Caco-2 (cell line): ENCODE results near the gene EHHADH. TPM values are rescaled to one million over a fixed set of nuclear protein-coding genes. Genes with fewer than 3 reads are reported as not detected.

Experiments
- BruUV-seq: library from RNA; stranded (reverse); fragments of 400-500 nt; replicated peaks from 2 replicates; lab custom pipeline; 2021; lab: Mats Ljungman, UMichigan
- CTCF ChIA-PET: fragments of 300-600 bp; sonication (Branson Sonifier 250); formaldehyde crosslinking; loops from one replicate; lab custom pipeline; 2022; ENCODE audit warnings: antibody characterized with exemption; lab: Charles Lee
- POLR2A ChIA-PET: fragments of 300-600 bp; sonication (Branson Sonifier 250); formaldehyde crosslinking; loops from one replicate; lab custom pipeline; 2022; ENCODE audit warnings: antibody characterized with exemption; lab: Charles Lee
- DNase-seq, 2 experiments: peaks; one replicate each; pipeline versions ENCODE4 v3.0.0 to v3.0.0-alpha.2; 2020 to 2022
- H3K27me3 ChIP-seq: replicated peaks from 2 replicates; pipeline ENCODE4 v1.6.0; 2011; ENCODE audit warnings: low read length; ENCODE audit not compliant: control insufficient read depth, insufficient read depth
- H3K36me3 ChIP-seq: 2 replicates; pipeline ENCODE4 v1.5.1; 2011; ENCODE audit warnings: low read length; ENCODE audit not compliant: control insufficient read depth, insufficient read depth
- H3K4me1 ChIP-seq: fragments of 250-450 bp; sonication (Bioruptor Pico); 2 replicates; pipeline ENCODE4 v1.5.1; 2020; ENCODE audit warnings: mild to moderate bottlenecking
- H3K4me3 ChIP-seq: 2 replicates; pipeline ENCODE4 v1.5.1; 2011; ENCODE audit warnings: low read depth, mild to moderate bottlenecking, control low read depth, low read length
- H3K9me3 ChIP-seq: fragments of 250-450 bp; sonication (Bioruptor Pico); 2 replicates; pipeline ENCODE4 v1.5.1; 2020; ENCODE audit warnings: mild to moderate bottlenecking, moderate library complexity
- H3K27ac Mint-ChIP-seq: one replicate; pipeline ENCODE4 v1.8.0; 2022; ENCODE audit warnings: mixed read lengths; ENCODE audit not compliant: unreplicated experiment
- H3K27me3 Mint-ChIP-seq: one replicate; pipeline ENCODE4 v1.8.0; 2022; ENCODE audit warnings: mixed read lengths; ENCODE audit not compliant: insufficient read depth, unreplicated experiment
- H3K36me3 Mint-ChIP-seq: one replicate; pipeline ENCODE4 v1.8.0; 2022; ENCODE audit warnings: mild to moderate bottlenecking, mixed read lengths; ENCODE audit not compliant: insufficient read depth, unreplicated experiment
- H3K4me1 Mint-ChIP-seq: one replicate; pipeline ENCODE4 v1.8.0; 2022; ENCODE audit warnings: low read depth, mixed read lengths; ENCODE audit not compliant: unreplicated experiment
- H3K4me3 Mint-ChIP-seq: one replicate; pipeline ENCODE4 v1.8.0; 2022; ENCODE audit warnings: mild to moderate bottlenecking, moderate library complexity, mixed read lengths; ENCODE audit not compliant: unreplicated experiment
- H3K9me3 Mint-ChIP-seq: one replicate; pipeline ENCODE4 v1.8.0; 2022; ENCODE audit warnings: mixed read lengths; ENCODE audit not compliant: unreplicated experiment
- intact Hi-C: fragments of 100-400 bp; cut with micrococcal nuclease; formaldehyde crosslinking; loops from one replicate; pipeline ENCODE4 v1.10.0; 2022; ENCODE audit not compliant: unreplicated experiment
- total RNA-seq: library from RNA; stranded (reverse); gene quantifications from 2 replicates; pipeline ENCODE4 v1.2.3, GENCODE V29; 2022
- TF ChIP-seq, protein P1 (sequence below), 2 experiments: fragments of 200-600 bp in 1 of 2; IDR thresholded peaks; 1 replicate in 1 of 2; 2 replicates in 1 of 2; pipeline versions ENCODE4 v1.5.1 to v1.8.0; 2011 to 2022; ENCODE audit warnings: antibody characterized with exemption in 1 of 2, control low read depth in 1 of 2, inconsistent platforms in 1 of 2, low read depth in 1 of 2, low read length in 1 of 2, mild to moderate bottlenecking in 1 of 2, moderate library complexity in 1 of 2; ENCODE audit not compliant: insufficient read depth in 1 of 2, severe bottlenecking in 1 of 2, unreplicated experiment in 1 of 2

EHHADH gene
- total RNA-seq, 1 experiment from 2014 or later = 24.9 TPM

DNA sequence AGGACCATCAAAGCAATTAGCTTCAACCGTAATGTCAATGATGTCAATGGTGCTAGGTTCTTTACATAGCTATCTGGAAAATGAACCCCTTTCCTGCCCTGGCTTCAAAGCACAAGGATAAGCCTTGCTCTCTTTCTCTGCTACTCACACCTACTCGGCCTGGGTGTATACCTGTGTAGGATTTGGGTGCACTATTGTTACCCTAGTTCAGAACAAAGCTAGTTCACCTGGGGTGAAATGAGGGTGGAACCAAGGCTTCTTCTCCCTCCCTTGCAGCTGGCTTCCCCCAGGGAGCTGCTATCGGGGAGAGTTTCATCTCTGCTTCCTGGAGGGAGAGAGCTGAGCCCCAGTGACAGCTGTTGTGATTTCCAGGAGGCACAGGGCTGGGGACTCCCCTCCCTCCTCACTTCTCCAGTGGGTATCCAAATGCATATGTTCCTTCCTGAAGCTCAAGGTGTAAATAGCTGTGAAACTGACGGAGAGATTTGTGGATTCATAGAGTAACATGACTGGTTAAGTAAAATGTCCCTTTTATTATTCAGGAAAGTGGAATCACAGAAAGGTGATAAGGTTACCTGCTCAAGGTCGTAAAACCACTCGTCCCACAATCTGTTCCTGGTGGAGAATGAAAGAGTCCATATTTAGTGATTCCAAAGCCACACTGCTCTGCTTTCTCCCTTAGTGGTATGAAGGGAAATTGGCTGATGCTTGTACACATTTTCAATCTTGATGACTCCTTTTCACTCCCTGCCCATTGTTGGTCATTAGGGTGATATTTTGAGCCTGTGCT lies 89.2 kb downstream of the EHHADH start:
- CTCF ChIA-PET = no interaction called here
- H3K4me3 Mint-ChIP-seq = no peak overlapping the region
- BruUV-seq = no TSS peak
- Histone ChIP-seq H3K4me1 (no peaks in the 10 kb centered on the region), H3K9me3 (no peaks in the 10 kb centered on the region), H3K36me3 (no peaks in the 10 kb centered on the region), H3K4me3 (no peak overlapping the region), H3K27me3 (no peaks in the 10 kb centered on the region)
- no peaks in the 10 kb centered on the region for H3K9me3 Mint-ChIP-seq
- H3K27ac Mint-ChIP-seq = no peak overlapping the region
- H3K27me3 Mint-ChIP-seq = no peaks in the 10 kb centered on the region
- intact Hi-C loops = no loop called here
- no peaks in the 10 kb centered on the region for H3K4me1 Mint-ChIP-seq
- H3K36me3 Mint-ChIP-seq = no peaks in the 10 kb centered on the region
- POLR2A ChIA-PET = no interaction called here
- no peak for DNase-seq
- TF ChIP-seq, protein P1, sequence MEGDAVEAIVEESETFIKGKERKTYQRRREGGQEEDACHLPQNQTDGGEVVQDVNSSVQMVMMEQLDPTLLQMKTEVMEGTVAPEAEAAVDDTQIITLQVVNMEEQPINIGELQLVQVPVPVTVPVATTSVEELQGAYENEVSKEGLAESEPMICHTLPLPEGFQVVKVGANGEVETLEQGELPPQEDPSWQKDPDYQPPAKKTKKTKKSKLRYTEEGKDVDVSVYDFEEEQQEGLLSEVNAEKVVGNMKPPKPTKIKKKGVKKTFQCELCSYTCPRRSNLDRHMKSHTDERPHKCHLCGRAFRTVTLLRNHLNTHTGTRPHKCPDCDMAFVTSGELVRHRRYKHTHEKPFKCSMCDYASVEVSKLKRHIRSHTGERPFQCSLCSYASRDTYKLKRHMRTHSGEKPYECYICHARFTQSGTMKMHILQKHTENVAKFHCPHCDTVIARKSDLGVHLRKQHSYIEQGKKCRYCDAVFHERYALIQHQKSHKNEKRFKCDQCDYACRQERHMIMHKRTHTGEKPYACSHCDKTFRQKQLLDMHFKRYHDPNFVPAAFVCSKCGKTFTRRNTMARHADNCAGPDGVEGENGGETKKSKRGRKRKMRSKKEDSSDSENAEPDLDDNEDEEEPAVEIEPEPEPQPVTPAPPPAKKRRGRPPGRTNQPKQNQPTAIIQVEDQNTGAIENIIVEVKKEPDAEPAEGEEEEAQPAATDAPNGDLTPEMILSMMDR (IDR thresholded peaks at IDR 0.05; ENCODE audit: insufficient read depth in 1 of 2, low read depth in 1 of 2, low read length in 1 of 2, severe bottlenecking in 1 of 2, unreplicated experiment in 1 of 2) = no peak

DNA sequence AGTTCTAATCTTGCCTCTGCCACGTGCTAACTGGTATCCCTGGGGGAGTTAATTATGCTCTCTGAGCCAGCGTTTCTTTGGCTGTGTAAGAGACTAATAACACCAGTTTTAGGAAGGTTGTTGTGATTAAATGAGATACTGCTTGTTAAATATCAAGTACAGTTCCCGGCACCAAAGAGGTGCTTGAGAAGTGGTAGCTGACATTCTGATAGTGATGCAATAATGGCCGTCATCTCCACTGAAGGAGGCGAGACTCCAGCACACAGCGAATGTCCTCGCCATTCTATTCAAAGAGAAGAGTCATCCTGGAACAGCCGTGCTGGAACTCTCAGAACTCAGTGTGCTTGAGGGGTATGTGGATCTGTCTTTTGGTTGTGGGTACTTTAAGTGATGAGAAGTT lies 91.2 kb downstream of the EHHADH start:
- BruUV-seq = no TSS peak
- TF ChIP-seq, protein P1 (IDR thresholded peaks at IDR 0.05; ENCODE audit: insufficient read depth in 1 of 2, low read depth in 1 of 2, low read length in 1 of 2, severe bottlenecking in 1 of 2, unreplicated experiment in 1 of 2) = no peak
- Mint-ChIP-seq H3K4me1 (no peaks in the 10 kb centered on the region), H3K27me3 (no peaks in the 10 kb centered on the region), H3K4me3 (no peak overlapping the region), H3K36me3 (no peaks in the 10 kb centered on the region), H3K27ac (no peak overlapping the region), H3K9me3 (no peaks in the 10 kb centered on the region)
- ChIA-PET POLR2A (no interaction called here), CTCF (no interaction called here)
- Histone ChIP-seq H3K4me3 (no peak overlapping the region), H3K4me1 (no peaks in the 10 kb centered on the region), H3K9me3 (no peaks in the 10 kb centered on the region), H3K36me3 (no peaks in the 10 kb centered on the region), H3K27me3 (no peaks in the 10 kb centered on the region)
- intact Hi-C loops = no loop called here
- no peak for DNase-seq

DNA sequence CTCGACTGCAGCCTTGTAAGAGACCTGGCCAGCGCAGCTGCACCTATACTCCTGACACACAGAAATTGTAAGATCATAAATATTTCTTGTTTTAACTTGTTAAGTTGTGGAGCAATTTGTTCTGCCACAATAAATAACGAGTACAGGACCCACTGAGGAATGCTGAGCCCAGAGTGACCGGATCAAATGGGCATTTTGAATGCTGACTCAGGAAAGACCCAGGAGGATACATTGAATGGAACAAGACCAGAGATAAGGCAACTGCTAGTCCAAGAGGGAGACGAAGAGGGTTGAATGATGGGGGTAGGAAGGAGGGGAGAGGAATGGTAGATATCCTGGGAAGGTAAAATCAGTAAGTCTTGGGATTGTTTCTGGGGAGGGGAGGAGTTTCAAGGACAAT lies 92.1 kb downstream of the EHHADH start:
- Histone ChIP-seq H3K4me1 (no peaks in the 10 kb centered on the region), H3K27me3 (no peaks in the 10 kb centered on the region), H3K36me3 (no peaks in the 10 kb centered on the region), H3K4me3 (no peak overlapping the region), H3K9me3 (no peaks in the 10 kb centered on the region)
- H3K36me3 Mint-ChIP-seq = no peaks in the 10 kb centered on the region
- intact Hi-C loops = no loop called here
- H3K27me3 Mint-ChIP-seq = no peaks in the 10 kb centered on the region
- DNase-seq = no peak
- ChIA-PET POLR2A (no interaction called here), CTCF (no interaction called here)
- BruUV-seq = no TSS peak
- no peak overlapping the region for H3K4me3 Mint-ChIP-seq
- no peak overlapping the region for H3K27ac Mint-ChIP-seq
- H3K9me3 Mint-ChIP-seq = no peaks in the 10 kb centered on the region
- no peaks in the 10 kb centered on the region for H3K4me1 Mint-ChIP-seq
- TF ChIP-seq, protein P1 (IDR thresholded peaks at IDR 0.05; ENCODE audit: insufficient read depth in 1 of 2, low read depth in 1 of 2, low read length in 1 of 2, severe bottlenecking in 1 of 2, unreplicated experiment in 1 of 2) = no peak
